Endometrium (tissue), 2 donors: ENCODE measurements around the gene TMOD4.
"Not testable (repeated sequence)": the region's sequence is repeated elsewhere in the genome, so short reads cannot be mapped to it uniquely, and the experiment has no call there.

Experiments
- FAIRE-seq: peaks from 2 replicates; lab custom pipeline; 2012; peaks lifted over from hg19 to GRCh38; lab: Jason Lieb, UNC
- donor health status: control.
- donor health status: control.

Gene TMOD4

DNA sequence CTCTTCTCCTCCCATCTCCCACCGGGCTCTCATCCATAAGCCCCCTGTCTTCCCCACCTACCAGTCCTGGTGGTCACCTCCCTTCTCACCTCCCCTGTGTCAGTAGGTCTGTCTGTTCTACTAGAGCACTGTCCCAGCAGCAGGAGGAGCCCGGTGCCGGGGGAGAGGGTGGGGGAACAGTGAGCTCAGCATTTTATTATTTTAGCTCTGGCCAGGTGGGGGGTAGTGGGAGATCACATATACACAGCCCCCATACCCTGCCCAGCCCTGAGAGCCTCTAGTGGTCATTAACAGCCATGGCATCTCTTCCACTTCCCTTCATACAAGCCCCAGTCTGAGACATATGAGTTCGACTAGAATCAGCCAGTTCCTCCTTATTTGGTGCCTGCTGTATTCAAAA is at the start of gene TMOD4:
TSS of gene TMOD4 (minus strand) at position 119 of the 400 bp plus-strand sequence. CDS start 1,106 bp downstream, outside the sequence.
- FAIRE-seq: no peak

DNA sequence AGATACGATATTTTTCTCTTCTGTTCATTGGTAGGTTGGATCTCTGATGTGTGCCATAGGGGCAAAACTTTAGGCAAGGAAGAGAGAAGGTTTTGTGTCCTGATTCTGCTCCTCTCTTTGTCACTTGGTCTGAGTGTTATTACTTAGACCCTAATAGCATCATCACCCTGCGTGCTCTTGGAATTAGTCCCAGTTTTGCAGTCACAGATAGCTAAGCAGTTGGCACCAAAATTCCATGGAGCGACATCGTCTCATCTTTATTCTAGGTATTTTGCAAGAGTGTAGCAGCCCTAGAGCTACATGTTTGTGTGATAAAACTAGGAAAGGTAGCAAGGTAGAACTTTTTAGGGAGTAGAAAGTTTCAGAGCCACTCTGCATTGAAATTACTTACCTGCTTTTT is 46.3 kb upstream of the TMOD4 start:
- FAIRE-seq: no peak

DNA sequence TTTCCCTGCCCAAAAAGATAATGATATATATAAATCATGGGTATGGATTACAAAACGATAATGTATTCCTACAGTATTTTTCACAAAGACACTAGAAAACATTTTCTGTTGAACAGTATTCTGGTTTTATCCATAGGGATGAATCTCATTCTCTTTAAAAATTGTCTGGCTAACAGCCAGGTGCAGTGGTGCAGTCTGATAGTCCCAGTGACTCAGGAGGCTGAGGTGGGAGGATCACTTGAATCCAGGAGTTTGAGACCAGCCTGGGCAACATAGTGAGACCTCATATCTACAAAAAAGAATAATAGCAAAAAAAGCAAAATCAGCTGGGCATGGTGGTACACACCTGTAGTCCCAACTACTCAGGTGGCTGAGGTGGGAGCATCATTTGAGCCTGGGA is 45.8 kb upstream of the TMOD4 start:
- FAIRE-seq: no peak

DNA sequence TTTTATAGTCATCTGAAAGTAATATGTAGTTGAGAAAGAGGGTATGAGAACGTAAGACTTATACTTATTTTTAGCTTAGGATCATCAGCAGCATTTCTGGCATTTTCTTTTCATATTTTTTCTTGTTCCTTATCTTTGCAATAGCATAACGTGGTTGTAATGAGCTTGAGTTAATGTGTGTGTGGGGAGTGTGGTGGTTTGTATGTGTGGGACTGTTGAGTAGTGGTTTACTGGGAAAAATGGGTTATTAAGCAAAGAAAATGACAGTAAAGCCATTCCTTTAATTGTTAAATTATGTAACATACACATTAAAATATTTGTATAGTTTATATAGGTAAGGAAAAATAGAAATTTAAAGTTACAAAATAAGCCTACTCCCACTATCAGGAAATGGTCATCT is 37.8 kb upstream of the TMOD4 start:
- no peak for FAIRE-seq

DNA sequence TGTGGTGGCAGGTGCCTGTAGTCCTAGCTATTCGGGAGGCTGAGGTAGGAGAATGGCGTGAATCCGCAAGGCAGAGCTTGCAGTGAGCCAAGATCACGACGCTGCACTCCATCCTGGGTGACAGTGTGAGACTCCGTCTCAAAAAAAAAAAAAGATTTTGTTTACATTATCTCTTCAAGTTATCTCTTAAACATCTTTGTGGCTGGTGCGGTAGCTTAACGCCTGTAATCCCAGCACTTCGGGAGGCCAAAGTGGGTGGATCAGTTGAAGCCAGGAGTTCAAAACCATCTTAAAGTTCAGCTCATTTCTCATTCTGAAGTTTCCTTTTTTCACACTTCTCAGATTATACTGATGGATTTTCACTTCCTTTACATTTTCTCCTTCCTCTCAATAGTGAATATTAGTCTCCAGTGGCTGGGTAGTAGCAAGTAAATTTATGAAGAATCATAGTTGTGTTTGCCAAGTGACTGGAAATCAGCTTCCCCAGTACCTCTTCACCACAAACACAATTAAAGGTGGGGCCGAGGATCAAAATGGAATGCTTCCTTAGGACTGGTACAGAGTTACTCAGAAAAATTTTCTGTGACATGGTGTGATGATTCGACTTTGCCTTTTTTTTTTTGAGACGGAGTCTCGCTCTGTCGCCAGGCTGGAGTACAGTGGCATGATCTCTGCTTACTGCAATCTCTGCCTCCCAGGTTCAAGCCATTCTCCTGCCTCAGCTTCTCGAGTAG is 36.4 kb upstream of the TMOD4 start:
- FAIRE-seq: no peak

DNA sequence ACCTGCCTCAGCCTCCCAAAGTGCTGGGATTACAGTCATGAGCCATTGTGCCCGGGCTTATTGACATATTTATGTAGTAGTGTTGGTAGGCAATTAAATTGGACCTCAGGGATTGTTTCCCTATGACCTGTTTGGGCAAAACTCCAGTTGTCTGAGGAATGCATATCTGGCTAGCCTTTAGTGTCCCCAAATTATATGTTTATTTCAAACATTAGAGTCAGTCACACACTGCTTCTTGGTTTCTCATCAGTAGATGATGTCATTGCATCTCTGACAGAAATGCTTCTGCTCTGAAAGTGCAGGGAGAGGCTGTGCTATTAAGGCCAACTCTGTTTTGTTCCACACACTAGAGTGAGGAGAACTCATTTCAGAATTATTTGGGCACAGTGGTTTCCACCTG is 35.0 kb upstream of the TMOD4 start:
- FAIRE-seq: no peak

DNA sequence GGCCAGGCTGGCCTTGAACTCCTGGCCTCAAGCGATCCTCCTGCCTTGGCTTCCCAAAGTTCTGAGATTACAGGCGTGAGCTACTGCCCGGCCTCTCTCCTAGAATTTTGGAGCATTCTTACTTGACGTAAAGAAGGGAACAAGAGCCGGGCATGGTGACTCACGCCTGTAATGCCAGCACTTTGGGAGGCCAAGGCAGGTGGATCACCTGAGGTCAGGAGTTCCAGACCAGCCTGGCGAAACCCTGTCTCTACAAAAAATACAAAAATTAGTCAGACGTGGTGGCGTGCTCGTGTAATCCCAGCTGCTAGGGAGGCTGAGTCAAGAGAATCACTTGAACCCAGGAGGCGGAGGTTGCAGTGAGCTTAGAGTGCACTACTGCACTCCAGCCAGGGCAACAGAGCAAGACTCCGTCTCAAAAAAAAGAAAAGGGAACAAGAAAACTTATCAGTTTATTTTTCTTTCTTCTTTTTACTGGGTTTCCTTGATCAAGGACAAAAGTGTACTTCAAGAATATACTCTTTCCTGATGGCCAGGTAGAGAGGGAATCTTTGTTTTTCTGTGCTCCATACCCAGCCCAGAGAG is 29.7 kb upstream of the TMOD4 start:
- not testable (repeated sequence) for FAIRE-seq

DNA sequence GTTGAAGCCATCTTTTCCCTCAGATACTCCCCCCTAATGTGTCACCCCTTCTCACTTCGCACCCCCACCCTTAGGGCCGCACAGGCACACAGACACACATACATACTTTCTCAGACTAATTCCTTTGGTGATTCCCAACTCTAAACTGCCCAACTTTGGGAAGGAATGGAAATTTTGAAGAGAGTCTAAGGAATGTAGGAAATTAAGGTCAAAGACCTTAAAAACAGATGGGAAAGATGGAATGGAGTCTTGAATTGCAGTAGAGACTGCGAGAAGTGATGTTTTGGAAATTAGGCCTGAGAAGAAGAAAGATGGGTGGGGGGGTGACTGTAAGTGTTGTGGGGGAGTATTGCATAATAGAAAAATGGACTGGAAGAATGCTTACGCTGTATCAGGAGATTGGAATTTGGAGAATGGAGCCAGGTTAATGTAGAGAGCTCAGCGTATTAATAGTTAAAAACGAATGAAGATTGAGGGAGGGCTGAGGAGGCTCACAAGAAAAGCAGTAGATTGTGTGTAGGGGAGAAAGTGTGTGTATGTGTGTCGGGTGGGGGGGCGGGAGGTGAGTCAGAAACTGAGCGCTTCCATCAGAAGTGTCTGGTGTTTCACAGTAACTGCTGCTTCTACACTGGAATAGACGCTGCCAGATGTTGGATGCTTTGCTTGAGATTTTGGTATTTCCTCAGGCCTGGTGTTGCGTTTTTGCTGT is 24.2 kb upstream of the TMOD4 start:
- no peak for FAIRE-seq

DNA sequence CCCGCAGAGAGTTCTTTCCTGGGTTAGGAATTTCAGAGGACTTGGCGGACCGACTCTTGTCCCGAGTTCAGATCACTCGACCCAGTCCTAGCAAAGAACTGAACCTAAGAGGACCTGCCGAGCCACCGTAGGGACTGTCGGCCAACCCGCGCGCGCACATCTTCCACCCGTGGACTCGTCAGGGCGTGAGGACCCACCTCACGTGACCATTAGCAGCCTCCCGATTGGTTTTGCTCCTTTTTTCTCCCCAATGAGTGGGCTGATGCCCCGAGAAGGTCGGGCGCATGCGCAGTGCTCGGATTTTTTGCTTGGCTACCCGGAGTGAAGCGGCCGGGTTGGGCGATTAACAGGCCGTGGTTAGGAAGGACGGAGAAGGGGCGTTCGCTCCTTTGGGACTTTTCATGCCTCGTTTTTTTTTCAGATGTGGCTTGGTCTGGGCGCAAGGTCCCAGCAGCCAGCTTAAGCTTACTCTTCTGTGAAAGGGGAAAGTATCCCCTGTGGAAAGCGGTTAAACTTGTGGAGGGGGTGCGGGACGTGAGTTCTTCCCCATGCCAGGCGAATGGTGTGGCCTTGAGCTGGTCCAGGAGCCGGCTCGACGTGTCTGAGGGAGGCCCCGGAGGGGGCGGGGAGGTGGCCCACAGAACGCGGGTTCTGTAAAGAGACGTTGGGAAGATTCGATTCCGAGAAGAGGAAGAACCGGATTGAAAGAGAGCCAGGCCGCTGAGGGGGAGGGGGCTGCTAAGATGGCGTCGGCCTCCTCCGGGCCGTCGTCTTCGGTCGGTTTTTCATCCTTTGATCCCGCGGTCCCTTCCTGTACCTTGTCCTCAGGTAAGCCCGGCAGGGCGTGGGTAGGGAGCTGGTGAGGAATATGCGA is 22.7 kb upstream of the TMOD4 start, which contains the start of gene PIP5K1A:
TSS of gene PIP5K1A (plus strand) at position 299 of the 874 bp plus-strand sequence. CDS start at position 744, 445 bp downstream.
- FAIRE-seq: peak; percentile 72

DNA sequence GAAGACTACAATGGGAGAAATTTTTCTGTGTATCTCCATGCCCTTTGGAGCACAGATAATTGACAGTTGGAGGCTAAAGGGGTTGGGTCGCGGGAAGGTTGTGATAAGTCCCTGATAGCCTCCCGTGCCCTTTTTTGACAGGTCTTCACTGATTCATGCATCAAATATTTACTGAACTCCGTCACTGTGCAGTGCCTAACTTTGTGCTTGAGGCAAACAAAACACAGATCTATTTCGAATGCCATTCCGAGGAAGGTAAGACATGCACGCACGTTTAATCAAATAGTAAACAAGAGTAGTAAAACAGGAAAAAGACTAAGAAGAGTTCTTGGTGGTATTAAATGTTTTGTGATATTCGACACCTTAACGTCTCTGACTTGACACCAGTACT is 22.1 kb upstream of the TMOD4 start:
- FAIRE-seq: no peak

DNA sequence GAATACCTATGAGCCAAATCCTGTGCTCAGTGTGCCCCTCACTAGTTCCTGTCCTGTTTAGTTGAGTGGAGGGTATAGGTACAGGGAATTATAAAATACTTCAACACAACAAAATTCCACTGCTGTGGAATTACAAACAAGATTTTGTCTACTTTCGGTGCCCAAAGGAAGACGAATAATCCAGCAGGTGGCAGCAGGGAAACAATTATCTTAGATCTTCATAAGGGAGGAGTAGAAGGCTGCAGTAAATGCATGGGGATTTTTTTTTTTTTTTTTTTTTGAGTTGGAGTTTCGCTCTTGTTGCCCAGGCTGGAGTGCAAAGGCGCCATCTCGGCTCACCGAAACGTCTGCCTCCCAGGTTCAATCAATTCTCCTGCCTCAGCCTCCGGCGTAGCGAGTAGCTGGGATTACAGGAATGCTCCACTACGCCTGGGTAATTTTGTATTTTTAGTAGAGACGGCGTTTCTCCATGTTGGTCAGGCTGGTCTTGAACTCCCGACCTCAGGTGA is 20.6 kb upstream of the TMOD4 start:
- FAIRE-seq: peak; percentile 78

DNA sequence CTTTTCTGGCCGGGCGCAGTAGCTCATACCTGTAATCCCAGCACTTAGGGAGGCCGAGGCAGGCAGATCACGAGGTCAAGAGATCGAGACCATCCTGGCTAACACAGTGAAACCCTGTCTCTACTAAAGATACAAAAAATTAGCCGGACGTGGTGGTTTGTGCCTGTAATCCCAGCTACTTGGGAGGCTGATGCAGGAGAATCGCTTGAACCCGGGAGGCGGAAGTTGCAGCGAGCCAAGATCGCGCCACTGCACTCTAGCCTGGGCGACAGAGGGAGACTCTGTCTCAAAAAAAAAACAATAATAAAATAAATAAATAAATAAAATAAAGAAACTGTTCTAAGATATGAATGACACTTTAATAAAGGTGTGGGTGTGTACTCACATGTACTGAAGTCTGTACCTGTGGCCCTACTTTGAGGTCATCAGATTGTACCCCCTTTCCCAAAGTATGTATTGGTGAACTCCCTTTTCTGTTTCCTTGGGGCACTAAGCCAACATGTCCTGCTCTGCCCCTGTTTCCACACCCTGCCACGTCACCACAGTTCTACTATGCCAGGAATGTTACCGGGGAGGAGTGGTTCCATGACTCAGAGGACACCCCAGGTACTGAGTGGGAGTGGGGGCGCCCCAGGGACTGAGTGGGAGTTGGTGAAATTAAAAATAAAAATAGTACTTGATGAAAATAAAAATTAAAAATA is 19.3 kb upstream of the TMOD4 start:
- FAIRE-seq: not testable (repeated sequence)

DNA sequence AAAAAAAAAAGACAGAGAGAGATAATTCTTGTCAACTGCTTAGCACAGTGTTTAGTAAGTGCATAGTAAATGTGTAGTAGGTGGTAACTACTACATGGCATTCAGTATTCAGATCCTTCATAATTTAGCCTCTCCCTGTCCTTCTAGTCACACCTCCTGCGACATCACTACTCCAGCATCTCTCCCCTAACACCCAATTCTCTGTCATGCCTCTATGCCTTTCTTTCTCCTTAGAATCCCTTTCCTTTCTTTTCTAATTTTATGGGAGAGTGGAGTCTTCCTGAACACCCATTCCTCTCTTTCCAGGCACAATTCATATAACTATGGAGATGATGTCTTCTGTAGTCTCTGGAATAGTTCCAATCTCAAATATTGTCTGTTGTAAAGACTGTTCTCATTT is 18.1 kb upstream of the TMOD4 start:
- no peak for FAIRE-seq

DNA sequence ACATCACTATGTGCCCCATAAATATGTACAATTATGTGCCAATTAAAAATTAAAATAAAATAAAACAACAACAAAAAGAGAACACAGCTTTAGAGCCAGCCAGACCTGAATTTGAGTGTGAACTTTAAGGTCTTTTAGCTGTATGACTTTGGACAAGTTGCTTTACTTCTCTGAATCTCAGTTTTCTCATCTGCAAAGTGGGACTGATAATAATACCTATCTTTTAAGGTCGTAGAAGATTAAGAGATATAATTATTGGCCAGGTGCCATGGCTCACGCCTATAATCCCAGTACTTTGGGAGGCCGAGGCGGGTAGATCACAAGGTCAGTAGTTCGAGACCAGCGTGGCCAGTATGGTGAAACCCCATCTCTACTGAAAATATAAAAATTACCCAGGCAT is 17.5 kb upstream of the TMOD4 start:
- no peak for FAIRE-seq

DNA sequence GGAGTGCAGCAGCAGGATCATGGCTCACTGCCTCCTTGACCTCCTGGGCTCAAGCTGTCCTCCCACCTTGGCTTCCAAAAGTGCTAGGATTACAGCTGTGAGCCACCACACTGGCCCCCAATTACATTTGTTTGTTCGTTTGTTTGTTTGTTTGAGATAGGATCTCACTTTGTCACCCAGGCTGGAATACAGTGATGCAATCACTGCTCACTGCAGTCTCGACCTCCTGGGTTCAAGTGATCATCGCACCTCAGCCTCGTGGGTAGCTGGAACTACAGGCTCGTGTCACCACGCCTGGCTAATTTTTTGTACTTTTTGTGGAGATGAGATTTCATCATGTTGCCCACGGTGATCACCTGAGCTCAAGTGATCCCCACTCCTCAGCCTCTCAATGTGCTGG is 16.3 kb upstream of the TMOD4 start:
- no peak for FAIRE-seq

DNA sequence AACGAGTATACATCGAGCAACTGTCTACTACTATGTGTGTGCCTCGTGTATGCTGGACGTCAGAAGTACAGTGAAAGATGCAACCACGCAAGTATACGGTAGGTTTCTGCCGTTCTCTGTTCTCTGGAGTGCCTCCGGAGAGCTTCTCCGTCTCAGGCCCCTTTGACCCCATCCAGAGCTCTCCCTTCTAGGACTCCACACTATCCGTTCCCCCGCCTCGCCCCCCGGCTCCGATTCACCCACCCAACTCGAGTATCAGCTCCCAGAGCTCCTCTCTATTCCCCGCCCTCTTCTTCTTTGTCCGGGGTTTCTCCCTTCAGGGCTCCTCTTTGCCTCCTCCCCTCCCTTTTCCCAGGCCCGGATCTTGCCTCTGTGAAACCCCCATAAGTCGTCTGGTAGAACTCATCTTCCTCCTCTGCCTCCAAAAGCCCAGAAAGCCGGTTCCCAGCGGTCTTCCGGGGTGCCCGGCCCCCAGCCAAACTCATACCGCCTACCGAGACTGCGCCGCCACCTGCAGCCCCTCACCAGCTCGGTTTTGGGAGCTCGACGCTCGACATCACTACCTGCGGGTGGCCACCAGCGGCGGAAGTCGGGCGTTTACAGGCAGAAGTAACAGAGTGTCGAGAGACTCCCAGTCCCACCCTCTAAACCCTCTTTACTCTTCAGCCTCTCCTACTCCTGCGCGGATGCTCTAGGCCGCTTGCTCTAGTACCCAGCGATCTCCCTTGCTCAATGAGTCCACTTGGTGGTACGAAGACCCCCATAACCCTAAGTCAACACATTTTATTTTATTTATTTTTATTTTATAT is 14.1 kb upstream of the TMOD4 start, which contains the start of gene VPS72:
TSS of gene VPS72 (minus strand) at position 561 of the 809 bp plus-strand sequence. CDS start at position 485, 76 bp downstream.
- FAIRE-seq: no peak

DNA sequence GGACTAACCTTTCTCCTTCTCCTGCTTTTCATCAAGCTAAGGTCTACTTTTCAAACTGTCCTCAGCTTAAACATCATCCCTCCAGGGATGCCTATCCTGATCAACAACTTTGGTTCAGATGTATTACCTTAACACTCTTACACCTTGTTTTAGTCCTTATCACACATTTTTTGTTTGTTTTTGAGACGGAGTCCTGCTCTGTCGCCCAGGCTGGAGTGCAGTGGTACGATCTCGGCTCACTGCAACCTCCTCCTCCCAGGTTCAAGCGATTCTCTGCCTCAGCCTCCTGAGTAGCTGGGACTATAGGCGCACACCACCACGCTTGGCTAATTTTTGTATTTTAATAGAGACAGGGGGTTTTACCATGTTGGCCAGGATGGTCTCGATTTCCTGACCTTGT is 12.9 kb upstream of the TMOD4 start:
- FAIRE-seq: not testable (repeated sequence)

DNA sequence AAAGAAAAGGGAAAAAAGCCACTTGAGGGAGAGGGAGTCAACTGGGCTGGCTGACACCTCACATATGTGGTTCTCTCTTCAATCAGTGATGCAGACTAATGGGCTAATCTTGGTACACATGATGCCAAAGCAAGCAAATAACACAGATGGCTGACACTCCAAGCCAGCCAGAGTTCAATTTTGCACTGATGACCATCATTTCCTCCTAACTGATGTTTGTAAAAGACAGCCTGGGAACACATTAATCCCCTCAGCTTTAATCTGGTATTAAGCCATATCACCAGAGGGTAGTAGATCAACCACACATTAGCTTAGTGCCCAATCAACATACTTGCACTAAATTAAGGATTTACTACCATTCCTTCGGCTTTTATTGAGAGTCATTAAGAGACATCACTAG is 11.4 kb upstream of the TMOD4 start:
- FAIRE-seq: no peak

DNA sequence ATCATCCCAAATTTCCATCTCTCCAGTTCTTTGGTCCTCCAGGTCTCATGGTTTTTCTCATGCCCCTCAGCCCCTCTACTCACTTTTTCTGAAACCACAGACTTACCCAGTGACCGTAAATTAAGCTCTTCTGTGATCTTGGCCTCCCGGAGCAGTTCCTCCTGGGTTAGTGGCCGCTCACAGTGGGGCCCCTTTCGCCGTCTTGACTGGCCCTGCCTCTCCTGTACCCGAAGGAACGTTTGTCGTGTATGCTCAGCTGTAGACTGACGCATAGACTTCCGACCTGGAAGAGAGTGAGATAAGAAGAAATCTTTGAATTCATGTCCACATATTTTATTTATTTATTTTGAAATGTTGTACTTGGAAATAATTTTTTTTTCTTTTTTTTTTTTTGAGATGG is 8.4 kb upstream of the TMOD4 start:
- FAIRE-seq: no peak

DNA sequence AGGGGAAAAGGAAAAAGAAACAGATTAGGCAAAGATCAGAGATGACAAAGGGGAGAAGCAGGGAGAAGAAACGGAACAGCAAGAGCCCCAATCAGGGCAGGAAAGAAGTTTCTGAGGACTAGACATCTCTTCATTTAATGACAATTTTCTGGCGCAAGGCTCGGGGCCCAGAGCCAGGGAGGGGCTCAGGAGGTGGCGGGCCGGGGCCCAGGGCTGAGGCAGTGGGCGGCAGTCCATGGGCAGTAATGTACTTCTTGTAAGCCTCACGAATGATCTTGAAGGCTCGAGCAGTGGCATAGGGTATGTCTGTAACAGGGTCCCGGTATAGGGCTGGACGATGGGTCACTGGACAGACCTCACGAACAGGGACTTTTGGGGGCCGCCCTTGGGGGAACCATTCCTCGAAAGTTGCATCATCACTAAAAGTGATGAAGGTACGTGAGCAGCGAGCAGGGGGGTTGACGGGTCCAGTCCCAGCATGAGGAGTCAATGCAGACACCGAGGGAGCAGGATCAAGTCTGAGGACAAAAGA is 799 bp upstream of the TMOD4 start:
- no peak for FAIRE-seq
